ENCODE measurements around the gene DGKE. TPM values are rescaled to one million over a fixed set of nuclear protein-coding genes. Genes with fewer than 3 reads are reported as not detected.

DGKE gene
- total and polyA plus RNA-seq, 7 donors = 0.38 to 3.2 (median 0.76) TPM

DNA sequence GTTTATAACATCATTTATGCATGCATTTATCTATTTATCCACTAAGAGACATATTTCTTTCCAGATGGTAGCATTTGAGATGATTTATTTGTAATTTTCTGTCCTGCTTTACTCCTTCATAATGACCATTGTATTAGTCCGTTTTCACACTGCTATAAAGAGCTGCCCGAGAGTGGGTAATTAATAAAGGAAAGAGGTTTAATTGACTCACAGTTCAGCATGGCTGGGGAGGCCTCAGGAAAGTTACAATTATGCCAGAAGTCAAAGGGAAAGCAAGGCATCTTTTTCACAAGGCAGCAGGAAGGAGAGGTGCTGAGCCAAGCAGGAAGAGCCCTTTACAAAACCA lies 51.3 kb downstream of the DGKE start:
- ATAC-seq (no peak), DNase-seq (no peak)
- Histone ChIP-seq H3K27ac (no peak overlapping the region), H3K4me1 (no peaks in the 10 kb centered on the region), H3K27me3 (ENCODE audit: insufficient read depth in 3 of 3, low read length in 2 of 3) (no peaks in the 10 kb centered on the region), H3K4me3 (no peak overlapping the region), H3K9me3 (peaks cover 9% of the 10 kb centered on the region), H3K36me3 (ENCODE audit: insufficient read depth in 1 of 2, low read depth in 1 of 2) (peaks cover 0 to 34% of the 10 kb centered on the region in 2 donors)
- 70 to 81% (median 72%) methylated on average over 2 of the region's 2 CpGs for WGBS, 3 donors
- TF ChIP-seq, protein P1, sequence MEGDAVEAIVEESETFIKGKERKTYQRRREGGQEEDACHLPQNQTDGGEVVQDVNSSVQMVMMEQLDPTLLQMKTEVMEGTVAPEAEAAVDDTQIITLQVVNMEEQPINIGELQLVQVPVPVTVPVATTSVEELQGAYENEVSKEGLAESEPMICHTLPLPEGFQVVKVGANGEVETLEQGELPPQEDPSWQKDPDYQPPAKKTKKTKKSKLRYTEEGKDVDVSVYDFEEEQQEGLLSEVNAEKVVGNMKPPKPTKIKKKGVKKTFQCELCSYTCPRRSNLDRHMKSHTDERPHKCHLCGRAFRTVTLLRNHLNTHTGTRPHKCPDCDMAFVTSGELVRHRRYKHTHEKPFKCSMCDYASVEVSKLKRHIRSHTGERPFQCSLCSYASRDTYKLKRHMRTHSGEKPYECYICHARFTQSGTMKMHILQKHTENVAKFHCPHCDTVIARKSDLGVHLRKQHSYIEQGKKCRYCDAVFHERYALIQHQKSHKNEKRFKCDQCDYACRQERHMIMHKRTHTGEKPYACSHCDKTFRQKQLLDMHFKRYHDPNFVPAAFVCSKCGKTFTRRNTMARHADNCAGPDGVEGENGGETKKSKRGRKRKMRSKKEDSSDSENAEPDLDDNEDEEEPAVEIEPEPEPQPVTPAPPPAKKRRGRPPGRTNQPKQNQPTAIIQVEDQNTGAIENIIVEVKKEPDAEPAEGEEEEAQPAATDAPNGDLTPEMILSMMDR (IDR thresholded peaks at IDR 0.05) = no peak
- intact Hi-C loops (cut with DNase I) = no loop called here

DNA sequence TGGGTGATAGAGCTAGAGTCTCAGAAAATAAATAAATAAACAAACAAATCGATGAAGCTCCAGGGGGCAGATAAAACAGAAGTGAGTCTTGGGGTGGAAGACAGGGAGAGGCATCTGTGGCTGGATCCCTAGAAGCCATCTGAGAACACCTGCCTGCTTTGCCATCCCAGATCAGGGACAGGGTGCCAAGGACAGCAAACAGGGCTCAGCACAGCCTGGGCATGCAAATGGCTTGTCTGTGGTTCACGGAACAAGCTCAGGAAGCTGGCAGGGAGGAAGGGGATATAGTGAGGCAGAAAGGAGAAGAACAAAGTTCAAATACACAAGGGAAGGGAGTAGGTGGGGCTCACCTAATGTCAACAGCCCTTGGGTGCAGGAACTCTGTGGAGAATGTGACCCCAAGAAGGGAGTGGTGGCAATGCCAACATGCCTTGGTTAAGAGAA lies 52.4 kb downstream of the DGKE start:
- Histone ChIP-seq H3K9me3 (peaks cover 9% of the 10 kb centered on the region), H3K27me3 (ENCODE audit: insufficient read depth in 3 of 3, low read length in 2 of 3) (no peaks in the 10 kb centered on the region), H3K36me3 (ENCODE audit: insufficient read depth in 1 of 2, low read depth in 1 of 2) (peaks cover 3 to 44% of the 10 kb centered on the region in 2 donors), H3K27ac (no peak overlapping the region), H3K4me1 (no peaks in the 10 kb centered on the region), H3K4me3 (no peak overlapping the region)
- intact Hi-C loops (cut with DNase I) = no loop called here
- DNase-seq (no peak), ATAC-seq (no peak)
- 78 to 83% (median 81%) methylated on average over 2 of the region's 2 CpGs for WGBS, 3 donors
- TF ChIP-seq, protein P1 (IDR thresholded peaks at IDR 0.05) = no peak

DNA sequence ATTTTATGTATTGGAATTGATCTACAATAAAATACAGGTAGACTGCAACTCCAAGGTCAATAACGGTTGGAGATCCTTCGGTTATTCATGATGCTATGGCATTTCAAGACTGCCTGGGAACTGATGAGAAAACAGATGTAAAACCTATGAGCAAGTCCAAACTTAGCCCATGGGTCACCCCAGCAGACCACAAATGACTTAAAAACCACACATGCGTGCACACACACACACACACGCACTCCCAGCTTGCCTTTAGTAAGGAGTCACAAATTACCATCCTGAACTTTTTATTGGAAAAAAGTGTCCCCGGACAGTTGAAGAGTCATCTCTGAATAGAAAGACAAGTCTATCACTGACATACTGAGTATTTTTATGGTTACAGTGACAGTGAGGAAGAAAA lies 53.2 kb downstream of the DGKE start:
- no peaks in the 10 kb centered on the region for H3K27me3 ChIP-seq (ENCODE audit: insufficient read depth in 3 of 3, low read length in 2 of 3)
- DNase-seq (no peak), ATAC-seq (no peak)
- no peak overlapping the region for H3K27ac ChIP-seq
- intact Hi-C loops (cut with DNase I) = no loop called here
- H3K9me3 ChIP-seq = peaks cover 9% of the 10 kb centered on the region
- no peak overlapping the region for H3K4me3 ChIP-seq
- 95 to 98% (median 96%) methylated on average over 5 of the region's 5 CpGs for WGBS, 3 donors
- no peaks in the 10 kb centered on the region for H3K4me1 ChIP-seq
- H3K36me3 ChIP-seq (ENCODE audit: insufficient read depth in 1 of 2, low read depth in 1 of 2) = peaks cover 3 to 52% of the 10 kb centered on the region in 2 donors
- TF ChIP-seq, protein P1 (IDR thresholded peaks at IDR 0.05) = no peak

DNA sequence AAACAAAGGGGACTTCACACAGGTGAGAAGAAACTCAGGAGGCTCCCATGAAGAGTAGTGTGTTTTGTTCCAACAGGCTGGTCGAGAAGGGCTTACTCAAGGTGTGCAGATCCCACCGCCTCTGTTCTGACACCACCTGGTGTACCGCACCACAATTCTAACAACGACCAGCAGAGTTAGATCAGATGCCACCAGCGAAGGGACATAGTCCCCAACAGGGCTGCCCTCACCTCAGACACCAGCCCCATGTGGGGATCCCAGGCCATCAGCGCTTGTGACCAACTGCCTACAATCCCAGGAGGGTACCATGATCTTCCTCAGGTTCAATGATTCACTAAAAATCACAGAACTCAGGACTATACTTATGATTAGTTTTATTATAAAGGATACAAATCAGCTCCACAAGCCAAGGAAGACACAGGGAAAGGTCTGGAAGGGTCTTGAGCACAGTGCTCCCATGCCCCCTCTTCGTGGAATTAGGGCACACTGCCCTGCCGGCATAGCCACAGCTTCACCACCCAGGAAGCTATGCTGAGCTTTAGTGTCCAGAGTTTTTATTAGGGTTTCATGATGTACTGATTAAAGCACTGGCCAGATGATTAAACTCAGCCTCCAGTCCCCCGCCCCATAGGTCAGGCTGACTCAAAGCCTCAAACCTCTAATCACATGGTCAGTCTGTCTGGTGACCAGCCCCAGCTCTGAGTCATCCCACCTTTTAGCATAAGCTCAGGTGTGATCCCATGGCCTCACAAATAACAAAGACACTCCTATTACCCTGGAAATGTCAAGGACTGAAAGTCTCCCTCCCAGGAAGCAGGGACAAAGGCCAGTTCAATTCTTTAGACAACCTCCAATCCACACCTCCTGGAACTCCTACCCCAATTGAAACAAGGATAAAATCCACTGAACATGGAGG lies 53.9 kb downstream of the DGKE start:
- Histone ChIP-seq H3K27me3 (ENCODE audit: insufficient read depth in 3 of 3, low read length in 2 of 3) (no peaks in the 10 kb centered on the region), H3K27ac (no peak overlapping the region), H3K36me3 (ENCODE audit: insufficient read depth in 1 of 2, low read depth in 1 of 2) (peaks cover 7 to 59% of the 10 kb centered on the region in 2 donors), H3K9me3 (peaks cover 9% of the 10 kb centered on the region), H3K4me3 (no peak overlapping the region), H3K4me1 (no peaks in the 10 kb centered on the region)
- TF ChIP-seq, protein P1 (IDR thresholded peaks at IDR 0.05) = no peak
- intact Hi-C loops (cut with DNase I) = no loop called here
- WGBS, 3 donors = 96 to 99% (median 98%) methylated on average over 9 of the region's 9 CpGs
- no peak for DNase-seq
- no peak for ATAC-seq
